Panc1 (cell line): ENCODE data around the gene PHACTR2. TPM values are rescaled to one million over a fixed set of nuclear protein-coding genes. Genes with fewer than 3 reads are reported as not detected.
A peak's percentile ranks its signal among the peaks of the same experiment; 100 is the strongest.

Source experiments
- ATAC-seq: fragments of 200-7000 bp; cut with Tn5 transposase; 2 replicates; pipeline ENCODE4 v1.9.1; 2020; ENCODE audit warnings: mild to moderate bottlenecking, moderate library complexity
- BruUV-seq: library from RNA; stranded (reverse); fragments of 400-500 nt; replicated peaks from 2 replicates; lab custom pipeline; 2021; lab: Mats Ljungman, UMichigan
- CTCF ChIA-PET: fragments of 300-600 bp; sonication (Branson Sonifier 250); formaldehyde crosslinking; loops from one replicate; lab custom pipeline; 2022; ENCODE audit warnings: antibody characterized with exemption; lab: Charles Lee
- POLR2A ChIA-PET: fragments of 300-600 bp; sonication (Branson Sonifier 250); formaldehyde crosslinking; loops from one replicate; lab custom pipeline; 2022; ENCODE audit warnings: antibody characterized with exemption; lab: Charles Lee
- DNase-seq: peaks from one replicate; pipeline ENCODE4 v3.0.0-alpha.2; 2010; ENCODE audit warnings: low read depth, low spot score
- H3K27ac ChIP-seq: 2 replicates; pipeline ENCODE4 v1.5.1; 2011; ENCODE audit warnings: mild to moderate bottlenecking, low read length, inconsistent platforms
- H3K27me3 ChIP-seq: fragments of 200-500 bp; sonication (Bioruptor generic); 2 replicates; pipeline ENCODE4 v1.6.0; 2014; ENCODE audit warnings: low read length, inconsistent platforms; ENCODE audit not compliant: control insufficient read depth, insufficient read depth
- H3K36me3 ChIP-seq: fragments of 200-500 bp; sonication (Bioruptor generic); 2 replicates; pipeline ENCODE4 v1.5.1; 2014; ENCODE audit warnings: inconsistent platforms, mild to moderate bottlenecking, low read length, moderate library complexity; ENCODE audit not compliant: control insufficient read depth, insufficient read depth
- H3K4me1 ChIP-seq: 2 replicates; pipeline ENCODE4 v1.5.1; 2011; ENCODE audit warnings: inconsistent platforms, mild to moderate bottlenecking, low read length, moderate library complexity; ENCODE audit not compliant: control insufficient read depth, insufficient read depth
- H3K4me3 ChIP-seq, 2 experiments: 2 replicates each; pipeline ENCODE4 v1.5.1; 2011 to 2012; ENCODE audit warnings: low read depth in 2 of 2, low read length in 2 of 2, mild to moderate bottlenecking in 2 of 2, inconsistent platforms in 1 of 2, moderate library complexity in 1 of 2
- H3K9me3 ChIP-seq: fragments of 200-500 bp; sonication (Bioruptor generic); 2 replicates; pipeline ENCODE4 v1.5.1; 2014; ENCODE audit warnings: low read depth, mild to moderate bottlenecking, inconsistent platforms, low read length, moderate library complexity; ENCODE audit not compliant: control insufficient read depth, insufficient read depth
- CTCF ChIP-seq: fragments of 450-650 bp; IDR thresholded peaks from 2 replicates; pipeline ENCODE4 v1.5.1; 2017; ENCODE audit warnings: mild to moderate bottlenecking
- POLR2AphosphoS5 ChIP-seq: IDR thresholded peaks from 2 replicates; pipeline ENCODE4 v1.6.1; 2012; ENCODE audit warnings: mild to moderate bottlenecking, low read depth, low read length, moderate library complexity
- REST ChIP-seq, 2 experiments: IDR thresholded peaks; 2 replicates each; pipeline ENCODE4 v1.6.1; 2011 to 2012; ENCODE audit warnings: low read depth in 2 of 2, control low read depth in 1 of 2, low read length in 1 of 2, mild to moderate bottlenecking in 1 of 2, moderate library complexity in 1 of 2; ENCODE audit not compliant: insufficient read depth in 1 of 2
- SIN3A ChIP-seq: IDR thresholded peaks from 2 replicates; pipeline ENCODE4 v1.6.1; 2012; ENCODE audit warnings: low read depth, mild to moderate bottlenecking, low read length, moderate library complexity, borderline replicate concordance; ENCODE audit not compliant: insufficient read depth
- TCF7L2 ChIP-seq: IDR thresholded peaks from 2 replicates; pipeline ENCODE4 v1.6.1; 2011; ENCODE audit warnings: mild to moderate bottlenecking, low read depth, low read length, inconsistent platforms
- in situ Hi-C: cut with HindIII; loops from 2 replicates; pipeline ENCODE4 v1.10.0; 2016; ENCODE audit warnings: low sequenced_read_pairs, low pct_unique_long_range_greater_than_20kb
- intact Hi-C: fragments of 100-400 bp; cut with micrococcal nuclease; formaldehyde crosslinking; loops from one replicate; pipeline ENCODE4 v1.10.0; 2022; ENCODE audit not compliant: unreplicated experiment
- total RNA-seq: library from RNA; stranded (reverse); gene quantifications from one replicate; pipeline ENCODE4 v1.2.1, GENCODE V29; 2021; ENCODE audit not compliant: unreplicated experiment

PHACTR2 gene
- total RNA-seq, 1 experiment from 2014 or later = 59.9 TPM

- in situ Hi-C loops (no loop called here), intact Hi-C loops (no loop called here)
- BruUV-seq = no TSS peak
- ChIA-PET CTCF (no interaction called here), POLR2A (interaction anchor here (0.5 to 0.6 kb wide), 2 partner anchors 32 to 255 kb away, joined by 3 read pairs; no protein-coding TSS in a partner anchor)
- Histone ChIP-seq H3K27me3 (no peaks in the 10 kb centered on the region), H3K4me1 (peaks cover 36% of the 10 kb centered on the region), H3K9me3 (no peaks in the 10 kb centered on the region), H3K27ac (peak overlapping the region; percentile 52), H3K36me3 (no peaks in the 10 kb centered on the region; the same call in 1 of the 2 replicates), H3K4me3 (no peak overlapping the region)
- ATAC-seq (no peak), DNase-seq (no peak)
- TF ChIP-seq TCF7L2 (no peak), POLR2AphosphoS5 (no peak), CTCF (no peak), REST (IDR thresholded peaks at IDR 0.05; ENCODE audit: insufficient read depth in 1 of 2, low read depth in 2 of 2, low read length in 1 of 2) (no peak), SIN3A (no peak)
Measured at GRCh38 chr6:143750877-143751276, 73.1 kb downstream of the PHACTR2 start.

- CTCF ChIA-PET = no interaction called here
- BruUV-seq = no TSS peak
- no peaks in the 10 kb centered on the region; the same call in 1 of the 2 replicates for H3K36me3 ChIP-seq
- DNase-seq (no peak), ATAC-seq (no peak)
- TF ChIP-seq TCF7L2 (no peak), SIN3A (no peak), REST (IDR thresholded peaks at IDR 0.05; ENCODE audit: insufficient read depth in 1 of 2, low read depth in 2 of 2, low read length in 1 of 2) (no peak), CTCF (no peak), POLR2AphosphoS5 (no peak)
- H3K27ac ChIP-seq = peak overlapping the region; percentile 30; the same call in 1 of the 2 replicates
- no peaks in the 10 kb centered on the region for H3K9me3 ChIP-seq
- H3K4me3 ChIP-seq = no peak overlapping the region
- H3K27me3 ChIP-seq = no peaks in the 10 kb centered on the region
- in situ Hi-C loops (no loop called here), intact Hi-C loops (no loop called here)
- H3K4me1 ChIP-seq = peaks cover 21% of the 10 kb centered on the region
- POLR2A ChIA-PET = no interaction called here
Measured at GRCh38 chr6:143752459-143752858, 74.7 kb downstream of the PHACTR2 start.
